ENCODE measurements around the gene SPRYD4. TPM values are rescaled to one million over a fixed set of nuclear protein-coding genes. Genes with fewer than 3 reads are reported as not detected.

Gene SPRYD4
- total RNA-seq, 1 donor from 2014 or later: 3.0 TPM

DNA sequence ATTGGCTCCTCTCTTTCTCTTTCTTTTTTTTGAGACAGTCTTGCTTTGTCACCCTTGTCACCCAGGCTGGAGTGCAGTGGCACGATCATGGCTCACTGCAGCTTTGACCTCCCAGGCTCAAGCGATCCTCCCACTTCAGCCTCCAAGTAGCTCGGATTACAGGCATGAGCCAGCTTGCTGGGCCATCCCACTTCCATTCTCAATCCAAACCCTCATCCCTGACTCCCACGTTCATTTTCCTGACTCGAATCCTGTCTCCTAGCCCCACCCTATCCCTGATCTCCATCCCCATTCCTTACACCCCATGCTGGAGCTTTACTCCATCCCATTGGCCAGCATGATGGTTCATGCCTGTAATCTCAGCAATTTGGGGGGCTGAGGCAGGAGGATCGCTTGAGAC lies 7.8 kb downstream of the SPRYD4 start:
- no peak for DNase-seq (ENCODE audit: low spot score)
- Histone ChIP-seq H3K9me3 (ENCODE audit: low read depth) (no peaks in the 10 kb centered on the region), H4K20me1 (ENCODE audit: low read depth) (no peaks in the 10 kb centered on the region), H3K79me2 (ENCODE audit: low read depth) (peaks cover 10% of the 10 kb centered on the region), H3K9ac (no peak overlapping the region), H3F3A (ENCODE audit: low read depth) (peaks cover 3% of the 10 kb centered on the region), H3K27me3 (no peaks in the 10 kb centered on the region), H3K27ac (no peak overlapping the region), H2AFZ (replicated peaks) (no peak overlapping the region), H3K4me3 (no peak overlapping the region), H3K4me1 (no peaks in the 10 kb centered on the region), H3K4me2 (no peak overlapping the region), H3K36me3 (no peaks in the 10 kb centered on the region)
- Mint-ChIP-seq H3K27ac (no peak overlapping the region), H3K9me3 (no peaks in the 10 kb centered on the region), H3K36me3 (peaks cover 9% of the 10 kb centered on the region), H3K27me3 (ENCODE audit: insufficient read depth, low read depth) (peaks cover 2% of the 10 kb centered on the region), H3K4me1 (no peaks in the 10 kb centered on the region), H3K4me3 (no peak overlapping the region)
- TF ChIP-seq EZH2phosphoT487 (IDR thresholded peaks at IDR 0.05): no peak
- TF ChIP-seq EZH2 (IDR thresholded peaks at IDR 0.05): no peak
- TF ChIP-seq, protein P1, sequence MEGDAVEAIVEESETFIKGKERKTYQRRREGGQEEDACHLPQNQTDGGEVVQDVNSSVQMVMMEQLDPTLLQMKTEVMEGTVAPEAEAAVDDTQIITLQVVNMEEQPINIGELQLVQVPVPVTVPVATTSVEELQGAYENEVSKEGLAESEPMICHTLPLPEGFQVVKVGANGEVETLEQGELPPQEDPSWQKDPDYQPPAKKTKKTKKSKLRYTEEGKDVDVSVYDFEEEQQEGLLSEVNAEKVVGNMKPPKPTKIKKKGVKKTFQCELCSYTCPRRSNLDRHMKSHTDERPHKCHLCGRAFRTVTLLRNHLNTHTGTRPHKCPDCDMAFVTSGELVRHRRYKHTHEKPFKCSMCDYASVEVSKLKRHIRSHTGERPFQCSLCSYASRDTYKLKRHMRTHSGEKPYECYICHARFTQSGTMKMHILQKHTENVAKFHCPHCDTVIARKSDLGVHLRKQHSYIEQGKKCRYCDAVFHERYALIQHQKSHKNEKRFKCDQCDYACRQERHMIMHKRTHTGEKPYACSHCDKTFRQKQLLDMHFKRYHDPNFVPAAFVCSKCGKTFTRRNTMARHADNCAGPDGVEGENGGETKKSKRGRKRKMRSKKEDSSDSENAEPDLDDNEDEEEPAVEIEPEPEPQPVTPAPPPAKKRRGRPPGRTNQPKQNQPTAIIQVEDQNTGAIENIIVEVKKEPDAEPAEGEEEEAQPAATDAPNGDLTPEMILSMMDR (IDR thresholded peaks at IDR 0.05): no peak

DNA sequence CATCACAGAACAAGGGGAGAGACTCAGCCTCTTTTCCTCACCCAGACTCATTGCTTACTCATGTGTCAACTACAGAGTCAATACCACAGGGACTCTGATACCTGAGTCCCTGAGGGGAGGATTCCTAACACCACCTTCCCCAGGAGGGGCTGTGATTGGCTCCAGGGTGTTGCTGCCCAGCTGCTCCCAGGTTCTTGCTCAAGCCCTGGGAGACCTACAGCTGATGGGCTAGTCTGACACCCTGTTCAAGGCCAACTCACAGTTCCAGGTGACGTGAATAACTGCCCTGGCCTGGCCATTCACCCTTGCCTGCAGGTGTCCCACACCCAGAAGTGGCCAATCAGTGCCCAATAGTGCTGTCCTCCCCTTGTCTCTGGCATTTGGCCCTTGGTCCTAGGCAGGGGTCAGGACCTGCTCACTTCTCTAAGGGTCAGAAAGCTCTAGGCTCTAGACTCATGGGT lies 8.6 kb downstream of the SPRYD4 start:
- Mint-ChIP-seq H3K36me3 (peaks cover 9% of the 10 kb centered on the region), H3K9me3 (no peaks in the 10 kb centered on the region), H3K27ac (no peak overlapping the region), H3K27me3 (ENCODE audit: insufficient read depth, low read depth) (peaks cover 2% of the 10 kb centered on the region), H3K4me1 (no peaks in the 10 kb centered on the region), H3K4me3 (no peak overlapping the region)
- no peak overlapping the region for H3K4me3 ChIP-seq
- H3K4me1 ChIP-seq: no peaks in the 10 kb centered on the region
- H3F3A ChIP-seq (ENCODE audit: low read depth): peaks cover 3% of the 10 kb centered on the region
- no peaks in the 10 kb centered on the region for H3K27me3 ChIP-seq
- no peaks in the 10 kb centered on the region for H4K20me1 ChIP-seq (ENCODE audit: low read depth)
- no peak overlapping the region for H2AFZ ChIP-seq (replicated peaks)
- no peak for TF ChIP-seq EZH2phosphoT487 (IDR thresholded peaks at IDR 0.05)
- TF ChIP-seq, protein P1 (IDR thresholded peaks at IDR 0.05): no peak
- no peaks in the 10 kb centered on the region for H3K36me3 ChIP-seq
- no peaks in the 10 kb centered on the region for H3K9me3 ChIP-seq (ENCODE audit: low read depth)
- H3K9ac ChIP-seq: no peak overlapping the region
- no peak overlapping the region for H3K4me2 ChIP-seq
- DNase-seq (ENCODE audit: low spot score): no peak
- H3K79me2 ChIP-seq (ENCODE audit: low read depth): peaks cover 2% of the 10 kb centered on the region
- H3K27ac ChIP-seq: no peak overlapping the region

DNA sequence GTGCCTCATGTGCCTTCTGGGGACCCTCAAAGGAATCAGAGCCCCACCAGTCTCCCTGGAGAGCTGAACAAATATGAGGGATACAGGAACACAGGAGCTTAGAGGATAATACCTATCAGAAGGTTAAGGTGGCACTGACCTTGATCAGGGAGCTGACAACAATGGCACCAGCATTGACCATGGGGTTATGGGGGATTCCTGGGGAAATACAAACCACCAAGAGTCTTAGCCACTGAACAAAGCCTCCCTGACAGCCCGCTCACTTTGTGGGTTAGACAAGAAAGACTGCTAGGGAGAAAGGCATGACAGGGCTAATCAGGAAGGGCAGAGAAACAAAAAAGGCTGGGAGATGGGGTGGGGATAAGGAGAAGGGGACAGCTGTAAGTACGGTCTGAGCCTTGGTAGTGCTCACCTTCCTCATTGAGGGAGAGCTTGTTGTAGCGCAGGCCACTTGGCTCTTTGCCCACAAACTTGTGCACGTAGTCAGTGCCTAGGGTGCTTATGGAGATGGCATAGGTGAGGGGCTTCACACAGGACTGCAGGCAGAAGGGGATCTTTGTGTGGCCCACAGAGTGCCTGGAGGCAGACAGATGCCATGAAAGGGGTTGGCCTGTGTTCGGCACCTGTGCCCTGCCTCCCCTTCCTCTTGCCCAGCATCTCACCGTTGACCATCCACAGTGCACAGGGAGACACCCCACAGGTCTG lies 9.3 kb downstream of the SPRYD4 start:
- Histone ChIP-seq H3K79me2 (ENCODE audit: low read depth) (no peaks in the 10 kb centered on the region), H3F3A (ENCODE audit: low read depth) (no peaks in the 10 kb centered on the region), H3K4me3 (no peak overlapping the region), H3K27ac (no peak overlapping the region), H3K27me3 (no peaks in the 10 kb centered on the region), H3K9me3 (ENCODE audit: low read depth) (no peaks in the 10 kb centered on the region), H3K36me3 (no peaks in the 10 kb centered on the region), H4K20me1 (ENCODE audit: low read depth) (no peaks in the 10 kb centered on the region), H3K9ac (no peak overlapping the region), H3K4me1 (no peaks in the 10 kb centered on the region), H3K4me2 (no peak overlapping the region), H2AFZ (replicated peaks) (no peak overlapping the region)
- Mint-ChIP-seq H3K4me3 (no peak overlapping the region), H3K4me1 (no peaks in the 10 kb centered on the region), H3K27me3 (ENCODE audit: insufficient read depth, low read depth) (peaks cover 2% of the 10 kb centered on the region), H3K27ac (peak overlapping the region; percentile 34), H3K9me3 (no peaks in the 10 kb centered on the region), H3K36me3 (peaks cover 9% of the 10 kb centered on the region)
- no peak for DNase-seq (ENCODE audit: low spot score)
- TF ChIP-seq EZH2 (IDR thresholded peaks at IDR 0.05): no peak
- no peak for TF ChIP-seq EZH2phosphoT487 (IDR thresholded peaks at IDR 0.05)
- TF ChIP-seq, protein P1 (IDR thresholded peaks at IDR 0.05): no peak
